Measurements from ENCODE around the gene ANKRD36.
"Not testable (repeated sequence)": the region's sequence is repeated elsewhere in the genome, so short reads cannot be mapped to it uniquely, and the experiment has no call there.

GRCh38 chr2:97093983-97094771 is 18.8 kb upstream of the ANKRD36 start:
- TF ChIP-seq, protein P1, sequence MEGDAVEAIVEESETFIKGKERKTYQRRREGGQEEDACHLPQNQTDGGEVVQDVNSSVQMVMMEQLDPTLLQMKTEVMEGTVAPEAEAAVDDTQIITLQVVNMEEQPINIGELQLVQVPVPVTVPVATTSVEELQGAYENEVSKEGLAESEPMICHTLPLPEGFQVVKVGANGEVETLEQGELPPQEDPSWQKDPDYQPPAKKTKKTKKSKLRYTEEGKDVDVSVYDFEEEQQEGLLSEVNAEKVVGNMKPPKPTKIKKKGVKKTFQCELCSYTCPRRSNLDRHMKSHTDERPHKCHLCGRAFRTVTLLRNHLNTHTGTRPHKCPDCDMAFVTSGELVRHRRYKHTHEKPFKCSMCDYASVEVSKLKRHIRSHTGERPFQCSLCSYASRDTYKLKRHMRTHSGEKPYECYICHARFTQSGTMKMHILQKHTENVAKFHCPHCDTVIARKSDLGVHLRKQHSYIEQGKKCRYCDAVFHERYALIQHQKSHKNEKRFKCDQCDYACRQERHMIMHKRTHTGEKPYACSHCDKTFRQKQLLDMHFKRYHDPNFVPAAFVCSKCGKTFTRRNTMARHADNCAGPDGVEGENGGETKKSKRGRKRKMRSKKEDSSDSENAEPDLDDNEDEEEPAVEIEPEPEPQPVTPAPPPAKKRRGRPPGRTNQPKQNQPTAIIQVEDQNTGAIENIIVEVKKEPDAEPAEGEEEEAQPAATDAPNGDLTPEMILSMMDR (IDR thresholded peaks at IDR 0.05) = not testable (repeated sequence)
- TF ChIP-seq ZFX (IDR thresholded peaks at IDR 0.05; ENCODE audit: borderline replicate concordance) = not testable (repeated sequence)

Measured in 22Rv1 (cell line).